ENCODE data around the gene ITLN1.
"Not testable (repeated sequence)": the region's sequence is repeated elsewhere in the genome, so short reads cannot be mapped to it uniquely, and the experiment has no call there.

ITLN1 gene

DNA sequence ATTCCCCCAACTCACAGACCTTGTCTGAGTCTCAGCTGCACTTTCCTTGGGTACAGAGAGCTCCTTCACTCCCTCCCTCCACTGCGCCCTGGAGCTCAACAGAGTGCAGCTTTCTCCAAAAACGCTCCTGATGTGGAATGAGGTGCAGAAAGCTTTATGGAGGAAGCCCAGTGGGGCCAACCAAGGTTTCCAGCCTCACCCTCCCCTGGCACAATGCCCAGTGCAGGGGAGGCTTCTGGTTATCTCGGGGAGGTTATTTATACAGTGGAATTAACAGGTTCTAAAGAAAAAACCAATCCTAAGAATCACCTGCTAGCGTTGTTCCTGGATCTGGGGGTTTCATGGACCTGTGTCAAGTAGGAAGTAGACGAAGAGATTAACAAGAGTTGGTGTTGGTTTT lies at the start of gene ITLN1:
ITLN1 (minus strand) TSS at position 139 of the 400 bp plus-strand sequence. CDS start 303 bp downstream, outside the sequence.
- Mint-ChIP-seq H3K36me3 (no peaks in the 10 kb centered on the region), H3K4me3 (no peak within 1 kb of the TSS), H3K9me3 (no peaks in the 10 kb centered on the region), H3K4me1 (peaks cover 6% of the 10 kb centered on the region), H3K27ac (no peak within 1 kb of the TSS)
- DNase-seq (ENCODE audit: low spot score in 2 of 2) (no peak), ATAC-seq (no peak)

DNA sequence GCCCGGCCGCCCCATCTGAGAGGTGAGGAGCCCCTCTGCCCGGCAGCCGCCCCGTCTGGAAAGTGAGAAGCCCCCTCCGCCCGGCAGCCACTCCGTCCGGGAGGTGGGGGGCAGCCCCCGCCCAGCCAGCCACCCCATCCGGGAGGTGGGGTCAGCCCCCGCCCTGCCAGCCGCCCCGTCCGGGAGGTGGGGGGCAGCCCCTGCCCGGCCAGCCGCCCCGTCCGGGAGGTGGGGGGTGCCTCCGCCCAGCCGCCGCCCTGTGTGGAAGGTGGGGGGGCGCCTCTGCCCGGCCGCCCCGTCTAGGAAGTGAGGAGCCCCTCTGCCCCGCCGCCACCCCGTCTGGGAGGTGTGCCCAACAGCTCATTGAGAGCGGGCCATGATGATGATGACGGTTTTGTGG lies 48.3 kb upstream of the ITLN1 start:
- H3K27ac Mint-ChIP-seq; H3K9me3 Mint-ChIP-seq; ATAC-seq; DNase-seq (ENCODE audit: low spot score in 2 of 2); H3K4me3 Mint-ChIP-seq; H3K36me3 Mint-ChIP-seq; H3K4me1 Mint-ChIP-seq: not testable (repeated sequence)

DNA sequence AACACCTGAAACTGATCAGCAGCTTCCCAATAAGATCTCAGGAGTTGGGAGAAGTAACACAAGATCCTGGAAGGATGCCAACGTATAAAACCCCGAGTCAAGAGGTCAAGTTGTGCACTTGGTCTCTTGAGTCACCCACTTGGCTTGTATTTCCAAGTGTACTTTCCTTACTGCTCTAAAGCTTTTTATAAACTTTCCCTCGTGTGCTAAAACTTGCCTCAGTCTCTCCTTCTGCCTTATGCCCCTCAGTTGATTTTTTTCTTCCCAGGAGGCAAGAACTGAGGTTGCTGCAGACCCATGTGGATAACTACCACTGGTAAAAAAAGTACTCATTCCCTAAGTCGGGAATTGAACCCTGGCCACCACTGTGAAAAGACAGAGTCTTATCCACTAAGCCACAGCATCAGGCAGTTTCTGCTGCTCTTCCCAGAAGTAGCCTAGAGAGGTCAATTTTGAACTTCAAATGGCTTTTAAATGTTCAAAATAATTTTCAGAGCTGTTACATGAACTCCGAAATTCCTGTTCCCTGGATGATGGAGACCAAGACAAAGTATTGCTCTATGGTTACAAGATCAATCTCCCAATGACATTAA lies 40.8 kb upstream of the ITLN1 start:
- Mint-ChIP-seq H3K9me3 (peaks cover 4% of the 10 kb centered on the region), H3K4me1 (peaks cover 6% of the 10 kb centered on the region), H3K36me3 (no peaks in the 10 kb centered on the region), H3K4me3 (no peak overlapping the region), H3K27ac (no peak overlapping the region)
- ATAC-seq (no peak), DNase-seq (ENCODE audit: low spot score in 2 of 2) (no peak)

DNA sequence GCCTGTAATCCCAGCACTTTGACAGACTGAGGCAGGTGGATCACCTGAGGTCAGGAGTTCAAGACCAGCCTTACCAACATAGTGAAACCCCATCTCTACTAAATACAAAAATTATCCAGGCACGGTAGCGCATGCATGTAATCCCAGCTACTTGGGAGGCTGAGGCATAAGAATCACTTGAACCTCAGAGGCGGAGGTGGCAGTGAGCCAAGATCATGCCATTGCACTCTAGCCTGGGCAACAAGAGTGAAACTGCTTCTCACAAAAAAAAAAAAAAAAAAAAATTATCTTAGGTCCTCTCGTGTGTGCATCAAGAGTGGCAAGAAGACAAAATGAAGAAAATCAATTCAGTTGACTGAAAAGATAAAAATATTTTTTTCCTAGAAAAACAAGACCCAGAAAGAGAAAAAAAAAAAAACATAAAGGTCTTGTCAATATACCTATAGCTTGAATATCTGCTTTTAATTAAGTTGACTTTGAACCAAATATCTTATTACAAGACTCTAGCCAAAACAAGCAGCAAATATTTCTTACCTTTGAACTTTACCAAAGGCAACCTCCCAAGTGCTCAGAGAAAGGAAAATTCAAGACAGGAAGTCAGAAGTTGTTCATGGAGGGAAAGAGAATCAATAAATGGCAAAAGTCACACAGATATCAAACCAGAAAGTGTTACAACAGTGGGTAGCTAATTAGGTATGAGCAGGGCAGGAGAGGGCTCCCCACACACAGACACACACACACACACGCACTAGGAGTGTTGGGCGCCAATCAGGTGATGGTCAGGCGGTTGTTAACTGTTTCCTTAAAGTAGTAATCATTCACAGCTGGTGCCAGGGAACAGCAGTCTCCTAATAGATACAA lies 40.0 kb upstream of the ITLN1 start:
- H3K9me3 Mint-ChIP-seq, result peaks cover 4% of the 10 kb centered on the region
- H3K27ac Mint-ChIP-seq, result no peak overlapping the region
- ATAC-seq, result no peak

DNA sequence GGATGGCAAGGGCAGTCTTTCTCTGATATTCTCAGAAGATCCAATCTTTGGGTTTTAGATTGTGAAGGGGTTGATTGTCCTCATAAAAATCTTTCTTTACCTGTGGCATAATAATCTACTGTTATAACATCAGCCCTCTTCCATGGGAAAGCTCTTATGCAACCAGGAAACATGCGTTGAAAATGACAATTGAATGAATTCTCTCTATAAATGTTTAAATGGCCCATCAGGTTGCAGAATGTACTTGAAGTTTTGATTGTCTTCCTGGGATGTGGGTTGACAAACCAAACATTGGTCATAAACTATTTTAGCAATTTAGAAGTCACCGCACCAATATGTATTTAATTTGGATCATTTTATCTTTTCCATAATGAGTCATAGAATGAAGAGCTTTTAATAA lies 31.7 kb upstream of the ITLN1 start:
- H3K4me3 Mint-ChIP-seq, result no peak overlapping the region
- no peaks in the 10 kb centered on the region for H3K36me3 Mint-ChIP-seq
- no peaks in the 10 kb centered on the region for H3K4me1 Mint-ChIP-seq
- H3K9me3 Mint-ChIP-seq, result no peaks in the 10 kb centered on the region
- ATAC-seq (no peak), DNase-seq (ENCODE audit: low spot score in 2 of 2) (no peak)
- no peak overlapping the region for H3K27ac Mint-ChIP-seq

More for the DNA sequence above, 40.0 kb upstream of the ITLN1 start:
- DNase-seq (ENCODE audit: low spot score in 2 of 2), result no peak
- Mint-ChIP-seq H3K4me1 (peaks cover 6% of the 10 kb centered on the region), H3K36me3 (no peaks in the 10 kb centered on the region), H3K4me3 (no peak overlapping the region)

DNA sequence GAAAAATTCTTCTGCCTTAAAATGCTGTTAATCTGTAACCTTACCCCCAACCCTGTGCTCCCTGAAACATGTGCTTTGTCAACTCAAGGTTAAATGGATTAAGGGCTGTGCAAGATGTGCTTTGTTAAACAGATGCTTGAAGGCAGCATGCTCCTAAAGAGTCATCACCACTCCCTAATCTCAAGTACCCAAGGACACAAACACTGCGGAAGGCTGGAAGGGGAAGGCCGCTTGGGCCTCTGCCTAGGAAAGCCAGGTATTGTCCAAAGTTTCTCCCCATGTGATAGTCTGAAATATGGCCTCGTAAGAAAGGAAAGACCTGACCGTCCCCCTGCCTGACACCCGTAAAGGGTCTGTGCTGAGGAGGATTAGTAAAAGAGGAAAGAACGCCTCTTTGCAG lies 28.2 kb upstream of the ITLN1 start:
- not testable (repeated sequence) for H3K36me3 Mint-ChIP-seq; H3K27ac Mint-ChIP-seq; H3K4me1 Mint-ChIP-seq; DNase-seq (ENCODE audit: low spot score in 2 of 2); H3K9me3 Mint-ChIP-seq; H3K4me3 Mint-ChIP-seq; ATAC-seq

- no peak overlapping the region for H3K27ac Mint-ChIP-seq
- no peaks in the 10 kb centered on the region for H3K36me3 Mint-ChIP-seq
- H3K4me1 Mint-ChIP-seq, result no peaks in the 10 kb centered on the region
- DNase-seq (ENCODE audit: low spot score in 2 of 2) (no peak), ATAC-seq (no peak)
- no peaks in the 10 kb centered on the region for H3K9me3 Mint-ChIP-seq
- H3K4me3 Mint-ChIP-seq, result no peak overlapping the region
Observed at GRCh38 chr1:160911925-160912324, 26.9 kb upstream of the ITLN1 start.

DNA sequence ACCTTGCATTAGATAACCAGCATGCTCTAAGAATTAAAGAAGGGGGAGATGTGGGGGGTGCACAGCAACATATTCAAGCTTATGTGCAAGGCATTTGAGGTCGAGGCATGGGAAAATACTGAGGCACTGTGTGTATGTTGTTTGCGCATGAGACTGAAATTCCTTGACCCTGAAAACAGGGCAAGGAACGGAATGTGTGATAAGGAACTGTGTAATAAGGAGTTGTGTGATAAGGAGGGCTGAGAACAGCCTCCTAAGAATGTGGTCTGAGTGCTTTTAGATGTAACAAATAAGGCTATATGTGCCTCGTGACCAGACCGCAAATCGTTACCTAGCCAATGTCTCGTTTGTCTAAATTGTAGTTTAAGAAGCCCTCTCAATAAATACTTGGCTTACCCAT lies 26.5 kb upstream of the ITLN1 start:
- Mint-ChIP-seq H3K27ac (no peak overlapping the region), H3K4me3 (no peak overlapping the region), H3K4me1 (no peaks in the 10 kb centered on the region), H3K36me3 (no peaks in the 10 kb centered on the region), H3K9me3 (no peaks in the 10 kb centered on the region)
- ATAC-seq (no peak), DNase-seq (ENCODE audit: low spot score in 2 of 2) (no peak)

DNA sequence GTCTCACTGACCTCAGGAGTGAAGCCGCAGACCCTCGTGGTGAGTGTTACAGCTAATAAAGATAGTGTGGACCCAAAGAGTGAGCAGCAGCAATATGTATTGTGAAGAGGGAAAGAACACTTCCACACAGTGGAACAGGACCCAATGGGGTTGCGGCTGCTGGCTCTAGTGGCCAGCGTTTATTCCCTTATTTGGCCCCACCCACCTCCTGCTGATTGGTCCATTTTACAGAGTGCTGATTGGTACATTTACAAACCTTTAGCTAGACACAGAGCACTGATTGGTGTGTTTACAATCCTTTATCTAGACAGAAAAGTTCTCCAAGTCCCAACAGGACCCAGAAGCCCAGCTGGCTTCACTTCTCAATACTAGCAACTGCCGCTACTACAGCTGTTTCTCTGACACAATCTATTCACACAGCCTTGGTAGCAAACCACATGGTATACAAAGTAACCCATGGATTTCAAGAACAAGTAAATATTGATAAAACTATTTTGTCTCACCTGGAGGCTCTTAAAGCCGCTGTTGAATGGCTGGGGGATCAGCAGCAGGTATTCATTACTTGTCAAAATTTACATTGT lies 25.3 kb upstream of the ITLN1 start:
- DNase-seq (ENCODE audit: low spot score in 2 of 2) (no peak), ATAC-seq (no peak)
- H3K36me3 Mint-ChIP-seq, result no peaks in the 10 kb centered on the region
- no peaks in the 10 kb centered on the region for H3K9me3 Mint-ChIP-seq
- no peak overlapping the region for H3K4me3 Mint-ChIP-seq
- no peak overlapping the region for H3K27ac Mint-ChIP-seq
- H3K4me1 Mint-ChIP-seq, result no peaks in the 10 kb centered on the region

GRCh38 chr1:160907976-160908375 lies 23.0 kb upstream of the ITLN1 start:
- H3K4me3 Mint-ChIP-seq, result no peak overlapping the region
- DNase-seq (ENCODE audit: low spot score in 2 of 2) (no peak), ATAC-seq (no peak)
- H3K4me1 Mint-ChIP-seq, result no peaks in the 10 kb centered on the region
- H3K27ac Mint-ChIP-seq, result no peak overlapping the region
- H3K36me3 Mint-ChIP-seq, result no peaks in the 10 kb centered on the region
- H3K9me3 Mint-ChIP-seq, result no peaks in the 10 kb centered on the region

DNA sequence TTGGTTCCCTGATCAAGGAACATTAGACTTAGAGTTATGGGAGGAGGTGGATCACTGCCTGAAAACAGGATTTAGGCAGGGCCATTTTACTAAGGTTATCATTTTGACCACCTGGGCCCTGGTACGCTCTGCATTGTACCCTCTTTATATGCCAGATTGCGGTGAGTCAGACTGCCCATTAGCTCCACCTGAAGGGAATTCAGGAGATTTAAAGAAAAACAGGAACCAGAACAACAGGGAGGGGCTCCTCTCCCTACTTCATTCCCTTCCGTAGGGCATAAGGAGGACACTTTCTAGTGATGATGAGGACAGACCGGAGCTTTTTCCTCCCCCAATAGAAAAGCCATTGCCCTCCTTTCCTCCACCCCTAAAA lies 20.6 kb upstream of the ITLN1 start:
- H3K9me3 Mint-ChIP-seq, result no peaks in the 10 kb centered on the region
- no peaks in the 10 kb centered on the region for H3K4me1 Mint-ChIP-seq
- ATAC-seq (no peak), DNase-seq (ENCODE audit: low spot score in 2 of 2) (no peak)
- no peaks in the 10 kb centered on the region for H3K36me3 Mint-ChIP-seq
- no peak overlapping the region for H3K4me3 Mint-ChIP-seq
- no peak overlapping the region for H3K27ac Mint-ChIP-seq

DNA sequence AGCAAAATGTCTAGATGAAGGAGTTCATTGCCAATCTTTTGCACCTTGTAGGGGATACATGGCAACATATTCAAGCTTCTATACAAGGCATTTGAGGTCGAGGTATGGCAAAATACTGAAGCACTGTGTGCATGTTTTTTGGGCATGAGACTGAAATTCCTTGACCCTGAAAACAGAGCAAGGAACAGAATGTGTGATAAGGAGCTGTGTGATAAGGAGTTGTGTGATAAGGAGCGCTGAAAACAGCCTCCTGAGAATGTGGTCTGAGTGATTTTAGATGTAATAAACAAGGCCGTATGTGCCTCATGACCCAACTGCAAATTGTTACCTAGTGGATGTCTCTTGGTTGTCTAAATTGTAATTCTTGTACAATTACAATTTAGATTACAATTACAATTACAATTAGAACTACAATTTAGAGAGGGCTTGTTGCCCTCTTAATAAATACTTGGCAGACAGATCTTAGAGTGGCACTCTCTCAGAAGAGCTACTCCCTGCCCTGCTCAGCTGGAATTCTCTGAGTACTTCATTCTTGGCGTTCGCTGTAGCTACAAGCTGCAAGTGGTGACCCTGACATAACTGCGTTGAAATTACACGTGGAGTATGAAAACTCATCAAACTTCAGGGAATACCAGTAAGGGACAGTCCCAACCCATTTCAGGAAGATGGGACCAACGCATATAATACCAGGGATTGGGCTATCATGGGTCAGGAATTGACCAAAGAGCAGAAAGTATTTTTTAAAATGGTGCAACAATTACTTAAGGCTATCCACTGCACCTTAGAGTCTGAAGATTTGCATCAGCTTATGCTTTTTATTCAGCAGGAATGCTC lies 20.0 kb upstream of the ITLN1 start:
- H3K27ac Mint-ChIP-seq, result no peak overlapping the region

GRCh38 chr1:160902251-160902650 lies 17.3 kb upstream of the ITLN1 start:
- H3K4me3 Mint-ChIP-seq; H3K36me3 Mint-ChIP-seq; H3K27ac Mint-ChIP-seq; DNase-seq (ENCODE audit: low spot score in 2 of 2); ATAC-seq; H3K9me3 Mint-ChIP-seq; H3K4me1 Mint-ChIP-seq: not testable (repeated sequence)

More for the DNA sequence above, 20.0 kb upstream of the ITLN1 start:
- Mint-ChIP-seq H3K4me1 (no peaks in the 10 kb centered on the region), H3K9me3 (no peaks in the 10 kb centered on the region), H3K4me3 (no peak overlapping the region), H3K36me3 (no peaks in the 10 kb centered on the region)
- ATAC-seq, result no peak
- DNase-seq (ENCODE audit: low spot score in 2 of 2), result no peak

DNA sequence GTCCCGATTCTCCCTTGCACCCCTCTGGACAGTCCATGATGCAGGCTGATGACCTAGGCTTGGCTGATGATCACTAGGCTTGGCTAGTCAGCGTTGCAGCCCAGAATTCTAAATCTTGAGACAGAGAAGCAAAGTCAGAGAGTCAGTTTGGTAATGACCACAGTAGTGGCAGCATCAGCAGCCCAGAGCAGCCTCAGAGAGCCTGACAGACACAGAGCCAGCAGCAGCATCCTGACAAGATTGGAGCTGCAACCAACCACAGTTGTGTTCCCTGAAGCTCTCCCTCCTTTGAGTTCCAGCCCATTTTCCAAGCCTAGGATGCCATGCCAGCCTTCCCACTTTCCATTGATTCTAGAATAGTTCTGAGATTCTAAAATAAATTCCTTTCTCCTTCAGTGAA lies 16.8 kb upstream of the ITLN1 start:
- DNase-seq (ENCODE audit: low spot score in 2 of 2) (no peak), ATAC-seq (no peak)
- no peaks in the 10 kb centered on the region for H3K4me1 Mint-ChIP-seq
- H3K27ac Mint-ChIP-seq, result no peak overlapping the region
- H3K9me3 Mint-ChIP-seq, result no peaks in the 10 kb centered on the region
- H3K4me3 Mint-ChIP-seq, result no peak overlapping the region
- peaks cover 5% of the 10 kb centered on the region for H3K36me3 Mint-ChIP-seq

- H3K27ac Mint-ChIP-seq; H3K4me1 Mint-ChIP-seq; ATAC-seq; DNase-seq (ENCODE audit: low spot score in 2 of 2); H3K4me3 Mint-ChIP-seq; H3K36me3 Mint-ChIP-seq; H3K9me3 Mint-ChIP-seq: not testable (repeated sequence)
Observed at GRCh38 chr1:160900683-160901082, 15.7 kb upstream of the ITLN1 start.
